OCI-LY7 (cell line): ENCODE measurements around the gene NOS2.
"Not testable (repeated sequence)": the region's sequence is repeated elsewhere in the genome, so short reads cannot be mapped to it uniquely, and the experiment has no call there.

Source experiments
- CTCF ChIP-seq: fragments of 200-600 bp; sonication (generic); conservative IDR thresholded peaks from 2 replicates; pipeline ENCODE4 v1.5.1; 2014; ENCODE audit warnings: mild to moderate bottlenecking, antibody characterized with exemption, low read length, moderate library complexity, mixed read lengths
- EZH2phosphoT487 ChIP-seq: fragments of 200-600 bp; sonication (generic); IDR thresholded peaks from 2 replicates; pipeline ENCODE4 v1.6.1; 2018; ENCODE audit warnings: low read depth, borderline replicate concordance, mild to moderate bottlenecking, mixed run types, antibody characterized with exemption, low read length, moderate library complexity, mixed read lengths

GRCh38 chr17:27838607-27839006 is 38.3 kb upstream of the NOS2 start:
- not testable (repeated sequence) for TF ChIP-seq CTCF, EZH2phosphoT487
